Loucy (cell line): ENCODE measurements around the gene PLXNA2.

Experiments
- EZH2phosphoT487 ChIP-seq: fragments of 200-600 bp; IDR thresholded peaks from 2 replicates; pipeline ENCODE4 v1.6.1; 2018; ENCODE audit warnings: antibody characterized with exemption, mild to moderate bottlenecking, moderate library complexity, borderline replicate concordance
- TF ChIP-seq, protein P1 (sequence below): fragments of 200-600 bp; sonication (generic); conservative IDR thresholded peaks from 2 replicates; pipeline ENCODE4 v1.5.1; 2014; ENCODE audit warnings: mild to moderate bottlenecking, antibody characterized with exemption, low read length

DNA sequence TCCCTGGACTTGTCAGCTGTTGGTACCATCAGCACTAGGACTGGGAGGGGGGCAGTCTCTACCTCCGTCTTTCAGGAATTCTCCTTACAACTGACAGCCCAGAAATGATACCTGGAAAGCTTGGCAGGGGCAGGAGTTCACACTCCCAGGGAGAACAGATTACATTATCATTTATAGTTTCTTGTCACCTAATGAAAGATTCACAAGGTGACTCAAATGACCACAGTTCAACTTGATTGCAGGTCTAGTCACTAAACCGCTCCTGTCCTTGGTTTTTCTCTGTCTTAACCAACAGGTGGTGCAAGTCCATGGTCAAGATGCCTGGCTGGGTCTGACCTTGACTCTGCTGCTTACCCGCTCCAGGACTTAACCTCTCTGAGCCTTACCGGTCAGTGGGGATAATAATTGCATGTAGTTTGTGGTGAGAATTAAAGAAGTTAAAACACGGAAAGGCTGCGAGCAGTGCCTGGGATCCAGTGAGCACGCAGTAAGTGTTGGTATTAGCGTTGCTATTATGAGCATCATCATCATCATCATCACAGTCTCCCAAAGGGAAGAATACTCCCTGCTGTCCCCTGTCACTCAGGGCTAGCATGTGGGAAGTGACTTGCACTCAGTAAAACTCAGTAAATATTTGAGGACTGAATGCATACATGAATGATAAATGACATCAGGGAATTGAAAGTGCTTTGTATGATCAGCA is 207.9 kb downstream of the PLXNA2 start:
- TF ChIP-seq, protein P1, sequence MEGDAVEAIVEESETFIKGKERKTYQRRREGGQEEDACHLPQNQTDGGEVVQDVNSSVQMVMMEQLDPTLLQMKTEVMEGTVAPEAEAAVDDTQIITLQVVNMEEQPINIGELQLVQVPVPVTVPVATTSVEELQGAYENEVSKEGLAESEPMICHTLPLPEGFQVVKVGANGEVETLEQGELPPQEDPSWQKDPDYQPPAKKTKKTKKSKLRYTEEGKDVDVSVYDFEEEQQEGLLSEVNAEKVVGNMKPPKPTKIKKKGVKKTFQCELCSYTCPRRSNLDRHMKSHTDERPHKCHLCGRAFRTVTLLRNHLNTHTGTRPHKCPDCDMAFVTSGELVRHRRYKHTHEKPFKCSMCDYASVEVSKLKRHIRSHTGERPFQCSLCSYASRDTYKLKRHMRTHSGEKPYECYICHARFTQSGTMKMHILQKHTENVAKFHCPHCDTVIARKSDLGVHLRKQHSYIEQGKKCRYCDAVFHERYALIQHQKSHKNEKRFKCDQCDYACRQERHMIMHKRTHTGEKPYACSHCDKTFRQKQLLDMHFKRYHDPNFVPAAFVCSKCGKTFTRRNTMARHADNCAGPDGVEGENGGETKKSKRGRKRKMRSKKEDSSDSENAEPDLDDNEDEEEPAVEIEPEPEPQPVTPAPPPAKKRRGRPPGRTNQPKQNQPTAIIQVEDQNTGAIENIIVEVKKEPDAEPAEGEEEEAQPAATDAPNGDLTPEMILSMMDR = peak; percentile 64
- TF ChIP-seq EZH2phosphoT487 = no peak
